GM23338 (cell line): ENCODE measurements around the gene SCAND1. TPM values are rescaled to one million over a fixed set of nuclear protein-coding genes. Genes with fewer than 3 reads are reported as not detected.

Experiments used
- ATAC-seq: fragments of 200-7000 bp; cut with Tn5 transposase; 3 replicates; pipeline ENCODE4 v1.9.1; 2020
- DNase-seq: peaks from one replicate; pipeline ENCODE4 v3.0.0-alpha.2; 2015; ENCODE audit warnings: low spot score
- H2AFZ ChIP-seq: fragments of 200-600 bp; sonication (generic); 2 replicates; pipeline ENCODE4 v1.8.0; 2016; ENCODE audit warnings: antibody characterized with exemption, mild to moderate bottlenecking, moderate library complexity
- H3F3A ChIP-seq: fragments of 200-600 bp; sonication (generic); replicated peaks from 2 replicates; pipeline ENCODE4 v1.8.0; 2017; ENCODE audit warnings: antibody characterized with exemption, mixed run types, low read depth
- H3K27ac ChIP-seq: fragments of 200-600 bp; sonication (generic); 2 replicates; pipeline ENCODE4 v1.6.1; 2016; ENCODE audit warnings: low read depth
- H3K27me3 ChIP-seq: fragments of 200-600 bp; sonication (generic); 2 replicates; pipeline ENCODE4 v1.8.0; 2016; ENCODE audit warnings: mild to moderate bottlenecking, mixed run types, moderate library complexity; ENCODE audit not compliant: insufficient read depth
- H3K36me3 ChIP-seq: fragments of 200-600 bp; sonication (generic); 2 replicates; pipeline ENCODE4 v1.8.0; 2016; ENCODE audit warnings: mild to moderate bottlenecking; ENCODE audit not compliant: insufficient read depth
- H3K4me1 ChIP-seq: fragments of 200-600 bp; sonication (generic); 2 replicates; pipeline ENCODE4 v1.8.0; 2016; ENCODE audit warnings: mild to moderate bottlenecking, moderate library complexity; ENCODE audit not compliant: insufficient read depth
- H3K4me2 ChIP-seq: fragments of 200-600 bp; sonication (generic); 2 replicates; pipeline ENCODE4 v1.7.1; 2017; ENCODE audit warnings: mixed run types
- H3K4me3 ChIP-seq: fragments of 200-600 bp; sonication (generic); 2 replicates; pipeline ENCODE4 v1.6.1; 2016; ENCODE audit warnings: mixed run types
- H3K79me2 ChIP-seq: fragments of 200-600 bp; sonication (generic); replicated peaks from 2 replicates; pipeline ENCODE4 v1.8.0; 2017; ENCODE audit warnings: mild to moderate bottlenecking; ENCODE audit not compliant: insufficient read depth
- H3K9me2 ChIP-seq: fragments of 200-600 bp; sonication (generic); 2 replicates; pipeline ENCODE4 v1.8.0; 2017; ENCODE audit not compliant: insufficient read depth
- H4K20me1 ChIP-seq: fragments of 200-600 bp; sonication (generic); replicated peaks from 2 replicates; pipeline ENCODE4 v1.8.0; 2017; ENCODE audit warnings: mild to moderate bottlenecking; ENCODE audit not compliant: insufficient read depth
- H3K27ac Mint-ChIP-seq: 2 replicates; pipeline ENCODE4 v1.8.0; 2020; ENCODE audit warnings: inconsistent platforms, mild to moderate bottlenecking, moderate library complexity, mixed read lengths
- H3K27me3 Mint-ChIP-seq: 3 replicates; pipeline ENCODE4 v1.8.0; 2022; ENCODE audit warnings: low read depth, mild to moderate bottlenecking, moderate library complexity, mixed read lengths, inconsistent platforms; ENCODE audit not compliant: insufficient read depth, poor library complexity
- H3K36me3 Mint-ChIP-seq: 3 replicates; pipeline ENCODE4 v1.8.0; 2021; ENCODE audit warnings: low read depth, mild to moderate bottlenecking, inconsistent platforms, moderate library complexity, mixed read lengths
- H3K4me1 Mint-ChIP-seq: 3 replicates; pipeline ENCODE4 v1.8.0; 2020; ENCODE audit warnings: mild to moderate bottlenecking, inconsistent platforms, mixed read lengths
- H3K4me3 Mint-ChIP-seq: 3 replicates; pipeline ENCODE4 v1.8.0; 2021; ENCODE audit warnings: moderate library complexity, mild to moderate bottlenecking, inconsistent platforms, mixed read lengths
- H3K9me3 Mint-ChIP-seq: 3 replicates; pipeline ENCODE4 v1.8.0; 2020; ENCODE audit warnings: moderate library complexity, mild to moderate bottlenecking, inconsistent platforms, mixed read lengths
- CREB1 ChIP-seq: fragments of 250-450 bp; sonication (Bioruptor Pico); IDR thresholded peaks from 2 replicates; pipeline ENCODE4 v1.5.0; 2020; ENCODE audit warnings: low read depth, mild to moderate bottlenecking, moderate library complexity
- ETS1 ChIP-seq: IDR thresholded peaks from 2 replicates; pipeline ENCODE4 v1.6.1; 2016; ENCODE audit warnings: antibody characterized with exemption
- EZH2 ChIP-seq: fragments of 200-600 bp; sonication (generic); IDR thresholded peaks from one replicate; pipeline ENCODE4 v1.8.0; 2017; ENCODE audit warnings: antibody characterized with exemption, mild to moderate bottlenecking, low read depth; ENCODE audit not compliant: unreplicated experiment
- EZH2phosphoT487 ChIP-seq: fragments of 200-600 bp; sonication (generic); IDR thresholded peaks from one replicate; pipeline ENCODE4 v1.8.1; 2018; ENCODE audit warnings: antibody characterized with exemption; ENCODE audit not compliant: unreplicated experiment
- JUNB ChIP-seq: IDR thresholded peaks from one replicate; pipeline ENCODE4 v1.6.1; 2016; ENCODE audit warnings: antibody characterized with exemption; ENCODE audit not compliant: unreplicated experiment
- POLR2AphosphoS5 ChIP-seq: IDR thresholded peaks from 2 replicates; pipeline ENCODE4 v1.6.1; 2016; ENCODE audit warnings: antibody characterized with exemption, low read depth
- ZNF331 ChIP-seq: fragments of 250-450 bp; sonication (Bioruptor Pico); IDR thresholded peaks from 2 replicates; pipeline ENCODE4 v1.5.0; 2020; ENCODE audit warnings: low read depth, mild to moderate bottlenecking, moderate library complexity
- polyA plus RNA-seq: library from polyadenylated mRNA; unstranded; fragments of >200 nt; fragmentation: Nextera tagmentation; extraction: Ambion mirVana; gene quantifications from 2 replicates; pipeline ENCODE4 v1.2.1, GENCODE V29; 2016
- total RNA-seq: library from RNA; depleted of rRNA; stranded (reverse); fragments of >200 nt; shearing (Covaris generic); gene quantifications from 2 replicates; pipeline ENCODE4 v1.2.3, GENCODE V29; 2014
- TF ChIP-seq, protein P1 (sequence below): fragments of 250-450 bp; sonication (Bioruptor Pico); IDR thresholded peaks from 2 replicates; pipeline ENCODE4 v1.5.0; 2020; ENCODE audit warnings: mild to moderate bottlenecking, moderate library complexity

The SCAND1 gene
- total and polyA plus RNA-seq, 2 experiments from 2014 or later: 118 to 245 TPM

- H3K4me2 ChIP-seq: peak overlapping the region; percentile 52
- H3K79me2 ChIP-seq: 0 out of 2 replicates have a peak, but pooled peaks cover 2% of the 10 kb centered on the region
- H3F3A ChIP-seq: no peaks in the 10 kb centered on the region
- Mint-ChIP-seq H3K4me1 (peaks cover 25% of the 10 kb centered on the region), H3K27ac (peak overlapping the region; percentile 87), H3K9me3 (no peaks in the 10 kb centered on the region), H3K27me3 (no peaks in the 10 kb centered on the region), H3K36me3 (peaks cover 35% of the 10 kb centered on the region), H3K4me3 (no peak overlapping the region)
- peak; percentile 64 for DNase-seq
- no peaks in the 10 kb centered on the region for H3K9me2 ChIP-seq
- peak; percentile 93 for ATAC-seq
- H3K4me1 ChIP-seq: peaks cover 9% of the 10 kb centered on the region
- H3K36me3 ChIP-seq: no peaks in the 10 kb centered on the region; the same call in 1 of the 2 replicates
- H4K20me1 ChIP-seq: no peaks in the 10 kb centered on the region; the same call in 1 of the 2 replicates
- peak overlapping the region; percentile 89 for H3K27ac ChIP-seq
- no peak overlapping the region for H2AFZ ChIP-seq
- H3K27me3 ChIP-seq: no peaks in the 10 kb centered on the region
- TF ChIP-seq, protein P1, sequence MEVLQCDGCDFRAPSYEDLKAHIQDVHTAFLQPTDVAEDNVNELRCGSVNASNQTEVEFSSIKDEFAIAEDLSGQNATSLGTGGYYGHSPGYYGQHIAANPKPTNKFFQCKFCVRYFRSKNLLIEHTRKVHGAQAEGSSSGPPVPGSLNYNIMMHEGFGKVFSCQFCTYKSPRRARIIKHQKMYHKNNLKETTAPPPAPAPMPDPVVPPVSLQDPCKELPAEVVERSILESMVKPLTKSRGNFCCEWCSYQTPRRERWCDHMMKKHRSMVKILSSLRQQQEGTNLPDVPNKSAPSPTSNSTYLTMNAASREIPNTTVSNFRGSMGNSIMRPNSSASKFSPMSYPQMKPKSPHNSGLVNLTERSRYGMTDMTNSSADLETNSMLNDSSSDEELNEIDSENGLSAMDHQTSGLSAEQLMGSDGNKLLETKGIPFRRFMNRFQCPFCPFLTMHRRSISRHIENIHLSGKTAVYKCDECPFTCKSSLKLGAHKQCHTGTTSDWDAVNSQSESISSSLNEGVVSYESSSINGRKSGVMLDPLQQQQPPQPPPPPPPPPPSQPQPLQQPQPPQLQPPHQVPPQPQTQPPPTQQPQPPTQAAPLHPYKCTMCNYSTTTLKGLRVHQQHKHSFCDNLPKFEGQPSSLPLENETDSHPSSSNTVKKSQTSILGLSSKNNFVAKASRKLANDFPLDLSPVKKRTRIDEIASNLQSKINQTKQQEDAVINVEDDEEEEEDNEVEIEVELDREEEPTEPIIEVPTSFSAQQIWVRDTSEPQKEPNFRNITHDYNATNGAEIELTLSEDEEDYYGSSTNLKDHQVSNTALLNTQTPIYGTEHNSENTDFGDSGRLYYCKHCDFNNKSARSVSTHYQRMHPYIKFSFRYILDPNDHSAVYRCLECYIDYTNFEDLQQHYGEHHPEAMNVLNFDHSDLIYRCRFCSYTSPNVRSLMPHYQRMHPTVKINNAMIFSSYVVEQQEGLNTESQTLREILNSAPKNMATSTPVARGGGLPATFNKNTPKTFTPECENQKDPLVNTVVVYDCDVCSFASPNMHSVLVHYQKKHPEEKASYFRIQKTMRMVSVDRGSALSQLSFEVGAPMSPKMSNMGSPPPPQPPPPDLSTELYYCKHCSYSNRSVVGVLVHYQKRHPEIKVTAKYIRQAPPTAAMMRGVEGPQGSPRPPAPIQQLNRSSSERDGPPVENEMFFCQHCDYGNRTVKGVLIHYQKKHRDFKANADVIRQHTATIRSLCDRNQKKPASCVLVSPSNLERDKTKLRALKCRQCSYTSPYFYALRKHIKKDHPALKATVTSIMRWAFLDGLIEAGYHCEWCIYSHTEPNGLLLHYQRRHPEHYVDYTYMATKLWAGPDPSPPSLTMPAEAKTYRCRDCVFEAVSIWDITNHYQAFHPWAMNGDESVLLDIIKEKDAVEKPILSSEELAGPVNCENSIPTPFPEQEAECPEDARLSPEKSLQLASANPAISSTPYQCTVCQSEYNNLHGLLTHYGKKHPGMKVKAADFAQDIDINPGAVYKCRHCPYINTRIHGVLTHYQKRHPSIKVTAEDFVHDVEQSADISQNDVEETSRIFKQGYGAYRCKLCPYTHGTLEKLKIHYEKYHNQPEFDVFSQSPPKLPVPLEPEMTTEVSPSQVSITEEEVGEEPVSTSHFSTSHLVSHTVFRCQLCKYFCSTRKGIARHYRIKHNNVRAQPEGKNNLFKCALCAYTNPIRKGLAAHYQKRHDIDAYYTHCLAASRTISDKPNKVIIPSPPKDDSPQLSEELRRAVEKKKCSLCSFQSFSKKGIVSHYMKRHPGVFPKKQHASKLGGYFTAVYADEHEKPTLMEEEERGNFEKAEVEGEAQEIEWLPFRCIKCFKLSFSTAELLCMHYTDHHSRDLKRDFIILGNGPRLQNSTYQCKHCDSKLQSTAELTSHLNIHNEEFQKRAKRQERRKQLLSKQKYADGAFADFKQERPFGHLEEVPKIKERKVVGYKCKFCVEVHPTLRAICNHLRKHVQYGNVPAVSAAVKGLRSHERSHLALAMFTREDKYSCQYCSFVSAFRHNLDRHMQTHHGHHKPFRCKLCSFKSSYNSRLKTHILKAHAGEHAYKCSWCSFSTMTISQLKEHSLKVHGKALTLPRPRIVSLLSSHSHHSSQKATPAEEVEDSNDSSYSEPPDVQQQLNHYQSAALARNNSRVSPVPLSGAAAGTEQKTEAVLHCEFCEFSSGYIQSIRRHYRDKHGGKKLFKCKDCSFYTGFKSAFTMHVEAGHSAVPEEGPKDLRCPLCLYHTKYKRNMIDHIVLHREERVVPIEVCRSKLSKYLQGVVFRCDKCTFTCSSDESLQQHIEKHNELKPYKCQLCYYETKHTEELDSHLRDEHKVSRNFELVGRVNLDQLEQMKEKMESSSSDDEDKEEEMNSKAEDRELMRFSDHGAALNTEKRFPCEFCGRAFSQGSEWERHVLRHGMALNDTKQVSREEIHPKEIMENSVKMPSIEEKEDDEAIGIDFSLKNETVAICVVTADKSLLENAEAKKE (CRISPR knock-in tag): no peak
- TF ChIP-seq CREB1 (CRISPR knock-in tag): no peak
- TF ChIP-seq ZNF331 (CRISPR knock-in tag): no peak
- no peak for TF ChIP-seq POLR2AphosphoS5
- no peak for TF ChIP-seq JUNB
- TF ChIP-seq EZH2: no peak
- no peak for TF ChIP-seq ETS1
- no peak for TF ChIP-seq EZH2phosphoT487
- H3K4me3 ChIP-seq: no peak overlapping the region
Observed at GRCh38 chr20:35934050-35934449, 20.3 kb downstream of the SCAND1 start.
